ENCODE data around the gene CDC42BPA.

GRCh38 chr1:226979115-226979516 is 339.2 kb downstream of the CDC42BPA start:
- TF ChIP-seq EP300 (IDR thresholded peaks at IDR 0.05; ENCODE audit: low read depth) (no peak), CTCF (IDR thresholded peaks at IDR 0.05) (no peak)
